ENCODE data around the gene KLHL30.

The KLHL30 gene

DNA sequence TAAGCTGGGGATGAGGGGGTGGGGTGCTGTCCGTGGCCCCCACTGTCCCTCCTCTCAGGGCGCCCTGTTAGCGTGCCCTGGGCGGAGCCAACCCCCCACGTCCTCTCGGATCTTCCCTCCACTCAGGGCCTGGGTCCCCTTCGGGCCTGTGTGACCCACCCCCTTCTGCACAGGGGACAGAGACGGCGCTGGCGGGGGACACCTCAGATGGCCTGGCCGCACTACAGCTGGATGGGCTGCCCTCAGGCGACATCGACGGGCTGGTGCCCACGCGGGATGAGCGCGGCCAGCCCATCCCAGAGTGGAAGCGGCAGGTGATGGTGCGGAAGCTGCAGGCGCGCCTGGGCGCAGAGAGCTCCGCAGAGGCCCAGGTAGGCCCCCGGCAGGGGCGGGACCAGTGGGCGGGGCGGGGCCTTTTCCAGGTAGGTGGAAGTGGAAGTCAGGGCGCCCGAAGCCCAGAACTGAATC lies 9.9 kb upstream of the KLHL30 start:
- no peak overlapping the region for H3K4me3 ChIP-seq (IDR thresholded peaks at IDR 0.05; ENCODE audit: insufficient read depth, low read depth, low read length)
- H3K4me2 ChIP-seq = no peak overlapping the region
- no peaks in the 10 kb centered on the region for H3K36me3 ChIP-seq (ENCODE audit: insufficient read depth)
- no peaks in the 10 kb centered on the region for H3K4me1 ChIP-seq (ENCODE audit: low read depth, poor library complexity, severe bottlenecking)
- no peaks in the 10 kb centered on the region for H4K20me1 ChIP-seq (ENCODE audit: insufficient read depth)
- no peak overlapping the region for H2AFZ ChIP-seq (ENCODE audit: low read depth)
- TF ChIP-seq, protein P1, sequence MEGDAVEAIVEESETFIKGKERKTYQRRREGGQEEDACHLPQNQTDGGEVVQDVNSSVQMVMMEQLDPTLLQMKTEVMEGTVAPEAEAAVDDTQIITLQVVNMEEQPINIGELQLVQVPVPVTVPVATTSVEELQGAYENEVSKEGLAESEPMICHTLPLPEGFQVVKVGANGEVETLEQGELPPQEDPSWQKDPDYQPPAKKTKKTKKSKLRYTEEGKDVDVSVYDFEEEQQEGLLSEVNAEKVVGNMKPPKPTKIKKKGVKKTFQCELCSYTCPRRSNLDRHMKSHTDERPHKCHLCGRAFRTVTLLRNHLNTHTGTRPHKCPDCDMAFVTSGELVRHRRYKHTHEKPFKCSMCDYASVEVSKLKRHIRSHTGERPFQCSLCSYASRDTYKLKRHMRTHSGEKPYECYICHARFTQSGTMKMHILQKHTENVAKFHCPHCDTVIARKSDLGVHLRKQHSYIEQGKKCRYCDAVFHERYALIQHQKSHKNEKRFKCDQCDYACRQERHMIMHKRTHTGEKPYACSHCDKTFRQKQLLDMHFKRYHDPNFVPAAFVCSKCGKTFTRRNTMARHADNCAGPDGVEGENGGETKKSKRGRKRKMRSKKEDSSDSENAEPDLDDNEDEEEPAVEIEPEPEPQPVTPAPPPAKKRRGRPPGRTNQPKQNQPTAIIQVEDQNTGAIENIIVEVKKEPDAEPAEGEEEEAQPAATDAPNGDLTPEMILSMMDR (conservative IDR thresholded peaks at IDR 0.05; ENCODE audit: low read depth, low read length) = no peak
- no peak overlapping the region for H3K27ac ChIP-seq
- no peak overlapping the region for H3K9ac ChIP-seq
- 0 out of 2 replicates have a peak, but pooled peaks cover 2% of the 10 kb centered on the region for H3K27me3 ChIP-seq (ENCODE audit: insufficient read depth, low read depth)
- H3K79me2 ChIP-seq (ENCODE audit: insufficient read depth, low read depth) = no peaks in the 10 kb centered on the region

DNA sequence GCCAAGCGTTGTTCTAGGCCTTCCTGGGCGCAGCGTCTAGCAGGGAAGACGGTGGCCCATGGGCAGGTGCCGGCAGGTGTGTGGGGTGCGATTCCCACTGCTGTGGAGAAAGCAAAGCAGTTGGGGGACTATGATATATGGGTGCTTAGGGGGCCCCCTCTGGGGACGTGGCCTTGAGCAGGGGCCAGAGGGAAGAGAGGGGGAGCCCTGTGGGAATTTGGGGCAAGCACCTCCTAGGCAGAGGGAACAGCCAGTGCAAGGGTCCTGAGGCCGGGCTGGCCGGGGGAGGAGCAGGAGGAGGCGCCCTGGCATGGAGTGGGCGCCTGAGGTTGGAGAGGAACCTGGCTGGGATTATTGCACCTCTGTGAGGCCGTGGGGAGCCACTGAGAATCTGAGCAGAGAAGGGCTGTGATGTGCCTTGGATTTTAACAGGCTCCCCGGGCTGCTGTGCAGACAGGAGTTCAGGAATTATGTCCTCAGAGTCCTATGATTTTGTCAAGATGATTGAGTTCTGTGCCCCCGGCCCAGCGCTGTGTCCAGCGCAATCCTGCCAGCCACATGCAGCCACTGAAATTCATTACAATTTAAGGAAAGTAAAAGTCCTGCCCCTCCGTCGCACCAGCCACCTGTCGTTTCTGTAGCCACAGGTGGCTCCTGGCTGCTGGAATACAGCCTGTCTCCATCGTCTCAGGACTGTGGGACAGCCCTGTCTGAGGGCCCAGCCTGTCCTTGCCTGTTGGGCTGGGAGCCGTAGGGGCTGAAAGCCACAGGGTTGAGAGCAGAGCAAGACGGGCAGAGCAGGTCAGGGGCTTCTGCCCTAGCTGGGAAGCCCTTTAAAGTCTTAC lies 9.1 kb upstream of the KLHL30 start:
- Histone ChIP-seq H3K9ac (no peak overlapping the region), H3K27ac (no peak overlapping the region), H4K20me1 (ENCODE audit: insufficient read depth) (no peaks in the 10 kb centered on the region), H3K79me2 (ENCODE audit: insufficient read depth, low read depth) (no peaks in the 10 kb centered on the region), H2AFZ (ENCODE audit: low read depth) (no peak overlapping the region), H3K4me3 (IDR thresholded peaks at IDR 0.05; ENCODE audit: insufficient read depth, low read depth, low read length) (no peak overlapping the region), H3K4me2 (no peak overlapping the region), H3K27me3 (ENCODE audit: insufficient read depth, low read depth) (0 out of 2 replicates have a peak, but pooled peaks cover 2% of the 10 kb centered on the region), H3K4me1 (ENCODE audit: low read depth, poor library complexity, severe bottlenecking) (no peaks in the 10 kb centered on the region), H3K36me3 (ENCODE audit: insufficient read depth) (no peaks in the 10 kb centered on the region)
- TF ChIP-seq, protein P1 (conservative IDR thresholded peaks at IDR 0.05; ENCODE audit: low read depth, low read length) = no peak

DNA sequence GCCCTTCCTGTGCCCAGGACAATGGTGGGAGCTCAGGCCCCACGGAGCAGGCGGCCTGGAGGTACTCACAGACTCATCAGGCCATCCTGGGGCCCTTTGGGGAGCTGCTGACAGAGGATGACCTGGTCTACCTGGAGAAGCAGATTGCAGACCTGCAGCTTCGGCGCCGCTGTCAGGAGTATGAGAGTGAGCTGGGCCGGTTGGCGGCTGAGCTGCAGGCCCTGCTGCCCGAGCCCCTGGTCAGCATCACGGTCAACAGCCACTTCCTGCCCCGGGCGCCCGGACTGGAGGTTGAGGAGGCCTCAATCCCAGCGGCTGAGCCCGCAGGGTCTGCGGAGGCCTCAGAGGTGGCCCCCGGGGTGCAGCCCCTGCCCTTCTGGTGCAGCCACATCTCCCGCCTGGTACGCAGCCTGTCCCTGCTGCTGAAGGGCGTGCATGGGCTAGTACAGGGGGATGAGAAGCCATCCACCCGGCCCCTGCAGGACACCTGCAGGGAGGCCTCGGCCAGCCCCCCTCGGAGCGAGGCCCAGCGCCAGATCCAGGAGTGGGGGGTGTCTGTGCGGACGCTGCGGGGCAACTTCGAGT lies 8.3 kb upstream of the KLHL30 start:
- TF ChIP-seq, protein P1 (conservative IDR thresholded peaks at IDR 0.05; ENCODE audit: low read depth, low read length) = no peak
- Histone ChIP-seq H3K4me1 (ENCODE audit: low read depth, poor library complexity, severe bottlenecking) (no peaks in the 10 kb centered on the region), H4K20me1 (ENCODE audit: insufficient read depth) (no peaks in the 10 kb centered on the region), H3K27ac (no peak overlapping the region), H3K9ac (no peak overlapping the region), H3K36me3 (ENCODE audit: insufficient read depth) (no peaks in the 10 kb centered on the region), H3K27me3 (ENCODE audit: insufficient read depth, low read depth) (0 out of 2 replicates have a peak, but pooled peaks cover 2% of the 10 kb centered on the region), H3K79me2 (ENCODE audit: insufficient read depth, low read depth) (no peaks in the 10 kb centered on the region), H2AFZ (ENCODE audit: low read depth) (no peak overlapping the region), H3K4me2 (no peak overlapping the region), H3K4me3 (IDR thresholded peaks at IDR 0.05; ENCODE audit: insufficient read depth, low read depth, low read length) (no peak overlapping the region)

DNA sequence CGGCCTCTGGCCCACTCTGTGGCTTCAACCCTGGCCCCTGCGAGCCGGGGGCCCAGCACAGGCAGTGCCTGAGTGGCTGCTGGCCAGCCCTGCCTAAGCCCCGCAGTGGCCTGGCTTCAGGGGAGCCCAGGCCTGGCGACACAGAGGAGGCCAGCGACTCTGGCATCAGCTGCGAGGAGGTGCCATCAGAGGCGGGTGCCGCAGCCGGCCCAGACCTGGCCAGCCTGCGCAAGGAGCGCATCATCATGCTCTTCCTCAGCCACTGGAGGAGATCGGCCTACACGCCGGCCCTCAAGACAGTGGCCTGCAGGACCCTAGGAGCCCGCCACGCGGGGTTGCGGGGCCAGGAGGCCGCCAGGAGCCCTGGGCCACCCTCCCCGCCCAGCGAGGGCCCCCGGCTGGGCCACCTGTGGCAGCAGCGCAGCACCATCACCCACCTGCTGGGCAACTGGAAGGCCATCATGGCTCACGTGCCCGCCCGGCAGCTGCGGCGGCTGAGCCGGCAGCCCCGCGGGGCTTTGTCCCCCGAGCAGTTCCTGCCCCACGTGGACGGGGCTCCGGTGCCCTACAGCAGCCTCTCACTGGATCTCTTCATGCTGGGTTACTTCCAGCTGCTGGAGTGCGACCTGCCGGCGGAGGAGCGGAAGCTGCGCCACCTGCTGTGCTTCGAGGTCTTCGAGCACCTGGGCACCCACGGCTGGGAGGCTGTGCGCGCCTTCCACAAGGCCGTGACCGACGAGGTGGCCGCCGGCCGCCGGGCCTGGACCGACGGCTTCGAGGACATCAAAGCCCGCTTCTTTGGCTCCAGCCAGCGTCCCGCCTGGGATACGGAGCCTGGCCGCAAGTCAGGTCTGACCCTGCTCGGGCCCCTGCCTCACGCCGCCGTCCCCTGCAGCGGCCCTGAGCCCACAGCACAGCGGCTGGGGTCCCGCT lies 7.5 kb upstream of the KLHL30 start:
- Histone ChIP-seq H3K4me3 (IDR thresholded peaks at IDR 0.05; ENCODE audit: insufficient read depth, low read depth, low read length) (no peak overlapping the region), H3K4me2 (no peak overlapping the region), H2AFZ (ENCODE audit: low read depth) (no peak overlapping the region), H4K20me1 (ENCODE audit: insufficient read depth) (no peaks in the 10 kb centered on the region), H3K36me3 (ENCODE audit: insufficient read depth) (no peaks in the 10 kb centered on the region), H3K9ac (no peak overlapping the region), H3K79me2 (ENCODE audit: insufficient read depth, low read depth) (no peaks in the 10 kb centered on the region), H3K27ac (no peak overlapping the region), H3K27me3 (ENCODE audit: insufficient read depth, low read depth) (0 out of 2 replicates have a peak, but pooled peaks cover 2% of the 10 kb centered on the region), H3K4me1 (ENCODE audit: low read depth, poor library complexity, severe bottlenecking) (no peaks in the 10 kb centered on the region)
- TF ChIP-seq, protein P1 (conservative IDR thresholded peaks at IDR 0.05; ENCODE audit: low read depth, low read length) = no peak
